ENCODE data around the gene RAB8B.
"Not testable (repeated sequence)": the region's sequence is repeated elsewhere in the genome, so short reads cannot be mapped to it uniquely, and the experiment has no call there.

RAB8B gene

DNA sequence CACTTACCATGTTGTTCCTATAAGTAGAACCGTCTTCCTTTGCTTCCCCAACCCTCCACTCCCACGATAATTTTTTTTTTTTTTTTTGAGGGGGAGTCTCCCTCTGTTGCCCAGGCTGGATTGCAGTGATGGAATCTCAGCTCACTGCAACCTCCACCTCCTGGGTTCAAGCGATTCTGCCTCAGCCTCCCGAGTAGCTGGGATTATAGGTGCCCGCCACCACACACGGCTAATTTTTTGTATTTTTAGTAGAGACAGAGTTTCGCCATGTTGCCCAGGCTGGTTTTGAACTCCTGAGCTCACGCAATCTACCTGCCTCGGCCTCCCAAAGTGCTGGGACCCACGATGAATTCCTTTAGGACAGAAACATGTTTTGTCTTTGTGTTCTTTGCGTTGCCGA is 19.4 kb downstream of the RAB8B start:
- not testable (repeated sequence) for DNase-seq (ENCODE audit: low read depth in 2 of 2)

DNA sequence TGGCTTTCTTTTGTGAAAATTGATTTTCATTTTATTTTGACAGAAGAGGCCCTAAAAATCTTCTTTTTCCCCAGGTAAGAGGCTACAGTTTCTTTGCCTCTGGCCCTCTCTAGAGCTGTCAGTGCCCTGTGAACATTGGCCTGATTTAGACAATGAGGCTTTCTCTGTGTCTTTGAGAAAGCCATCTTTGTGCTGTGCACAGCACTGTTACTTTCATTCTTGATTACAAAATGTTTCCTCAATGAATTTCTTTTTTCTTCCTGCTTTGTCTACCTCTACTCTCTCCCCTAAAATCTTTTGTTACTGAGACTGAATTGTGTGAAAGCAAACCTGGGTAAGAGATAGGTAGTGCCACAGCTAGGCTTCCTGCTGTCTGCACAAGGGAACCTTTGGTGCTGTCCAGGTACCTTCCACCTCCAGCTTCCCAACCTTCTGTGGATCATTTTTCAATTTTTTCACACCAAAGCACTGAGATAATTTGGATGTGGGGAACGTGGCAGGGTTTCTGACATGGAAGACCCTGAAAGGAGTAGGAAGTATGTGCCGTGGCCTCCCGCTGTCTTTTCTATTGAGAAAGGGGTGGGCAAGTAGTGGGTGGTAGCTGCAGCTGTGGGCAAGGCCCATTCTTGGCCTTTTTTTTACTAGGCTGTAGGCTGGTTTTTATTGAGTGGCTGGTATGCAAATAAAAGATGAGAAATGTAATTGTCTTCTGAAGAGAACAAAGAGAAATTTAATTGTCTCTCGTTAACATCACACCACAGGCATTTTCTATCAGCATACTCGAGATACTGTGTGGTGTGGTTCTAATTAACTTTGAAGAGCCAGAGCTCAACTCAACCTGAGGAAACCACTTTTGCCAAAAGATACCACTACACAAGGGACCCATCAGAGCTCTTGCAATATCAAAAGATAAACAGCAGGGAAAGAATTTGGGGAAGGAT is 21.0 kb downstream of the RAB8B start:
- DNase-seq (ENCODE audit: low read depth in 2 of 2): no peak

DNA sequence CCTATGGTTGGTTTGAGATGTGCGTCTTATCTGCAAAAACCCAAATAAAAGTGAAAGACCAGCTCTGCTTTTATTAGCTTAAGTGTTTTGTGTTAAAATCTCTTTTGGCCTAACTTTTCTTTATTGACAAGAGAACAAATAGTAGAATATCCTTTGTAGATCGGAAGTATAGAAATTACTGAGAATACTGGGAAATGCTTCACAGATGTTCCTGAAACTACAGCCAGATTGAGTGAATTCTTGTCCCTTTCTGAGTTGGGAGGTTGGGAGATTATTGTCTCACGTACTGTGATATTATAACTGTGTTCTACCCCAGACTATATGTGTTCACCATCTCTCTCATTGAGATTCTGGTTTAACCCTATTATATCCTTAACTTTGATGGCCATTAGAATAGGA is 21.7 kb downstream of the RAB8B start:
- DNase-seq (ENCODE audit: low read depth in 2 of 2): no peak

DNA sequence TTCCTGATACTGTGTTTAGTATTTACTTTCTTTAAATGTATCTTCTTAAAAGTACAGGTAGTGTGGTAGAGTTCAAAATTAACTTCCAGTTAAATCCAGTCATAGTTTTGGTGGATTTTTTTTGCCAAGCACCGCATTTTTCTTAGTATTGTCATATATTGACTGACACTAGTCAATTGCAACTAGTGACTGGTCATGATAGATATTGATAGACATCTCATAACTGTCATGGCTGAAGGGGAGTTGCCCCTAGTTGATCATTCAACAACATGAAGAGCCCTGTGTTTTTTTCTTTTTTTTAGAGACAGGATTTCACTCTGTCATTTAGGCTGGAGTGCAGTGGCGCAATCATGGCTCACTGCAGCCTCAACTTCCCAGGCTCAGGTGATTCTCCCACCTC is 22.1 kb downstream of the RAB8B start:
- no peak for DNase-seq (ENCODE audit: low read depth in 2 of 2)

DNA sequence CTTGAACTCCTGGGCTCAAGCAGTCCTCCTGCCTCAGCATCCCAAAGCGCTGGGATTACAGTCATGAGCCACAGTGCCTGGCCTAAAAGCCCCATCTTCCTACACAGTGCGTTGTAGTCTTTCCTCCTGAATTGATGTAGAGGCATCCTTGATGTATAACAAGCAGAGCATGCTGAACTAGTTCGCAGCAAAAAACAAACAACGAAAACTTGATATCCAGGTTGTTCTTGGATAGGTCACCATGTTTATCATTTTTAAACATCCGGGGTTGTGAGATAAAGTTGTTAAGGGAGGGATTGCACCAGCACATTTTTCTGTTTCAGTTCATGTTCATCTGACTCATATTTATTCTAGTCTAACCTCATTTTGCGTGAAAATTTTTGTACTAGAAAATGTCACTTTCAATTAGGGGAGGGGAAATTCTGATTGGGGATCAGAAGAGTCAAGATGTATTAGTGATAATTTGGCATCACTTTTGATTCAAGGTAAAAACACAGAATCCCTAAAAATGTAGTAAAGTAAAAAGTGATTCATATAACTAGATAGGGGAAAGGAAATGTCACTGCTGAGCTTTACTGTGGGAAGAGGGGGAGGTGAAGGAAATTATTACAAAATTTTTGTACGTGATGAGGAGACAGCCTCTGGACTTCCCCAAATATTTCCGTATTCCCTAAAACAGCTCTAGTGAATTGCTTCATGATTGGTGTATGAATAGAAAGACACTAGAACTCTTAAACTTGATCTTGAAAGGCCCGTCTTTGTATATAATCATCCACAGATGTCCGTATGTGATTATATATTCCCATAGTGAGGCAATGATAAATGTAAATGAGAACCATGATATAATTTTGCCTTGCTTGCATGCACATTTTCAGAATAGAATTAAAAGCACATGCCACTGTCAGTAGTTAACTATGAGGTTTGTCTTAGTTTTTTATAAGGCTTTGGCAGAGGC is 22.9 kb downstream of the RAB8B start:
- DNase-seq (ENCODE audit: low read depth in 2 of 2): no peak

DNA sequence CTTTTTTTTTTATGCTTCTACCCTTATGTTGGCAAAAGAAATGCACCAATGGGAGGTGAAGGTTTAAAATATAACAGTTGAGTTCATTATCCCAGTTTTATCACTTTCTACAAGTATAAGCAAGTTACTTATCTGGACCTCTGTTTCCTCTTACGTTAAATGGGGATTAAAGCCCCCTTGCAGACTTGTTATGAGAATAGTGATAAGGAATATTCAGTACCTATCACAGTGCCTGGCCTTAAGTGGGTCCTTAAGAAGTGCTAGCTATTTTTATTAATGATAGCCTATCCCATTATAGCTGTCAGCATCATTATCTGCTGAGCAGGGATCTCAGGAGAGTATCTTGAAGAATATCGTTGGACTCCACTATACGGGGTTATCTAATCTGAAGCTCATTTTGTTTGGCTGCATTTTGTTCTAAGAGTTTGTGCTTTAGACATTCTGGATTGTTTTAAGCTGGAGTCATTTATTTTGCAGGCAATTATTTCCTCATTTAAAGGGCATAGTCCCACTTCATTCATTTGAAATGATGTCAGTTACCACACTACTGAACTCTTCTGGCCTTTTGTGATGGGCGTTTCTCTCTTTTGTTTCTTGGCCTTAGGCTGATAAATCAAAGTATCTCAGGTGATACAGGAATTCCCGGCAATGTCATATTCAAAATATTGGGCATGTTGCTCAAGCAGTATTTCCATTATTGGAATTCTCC is 28.8 kb downstream of the RAB8B start:
- DNase-seq (ENCODE audit: low read depth in 2 of 2): no peak

DNA sequence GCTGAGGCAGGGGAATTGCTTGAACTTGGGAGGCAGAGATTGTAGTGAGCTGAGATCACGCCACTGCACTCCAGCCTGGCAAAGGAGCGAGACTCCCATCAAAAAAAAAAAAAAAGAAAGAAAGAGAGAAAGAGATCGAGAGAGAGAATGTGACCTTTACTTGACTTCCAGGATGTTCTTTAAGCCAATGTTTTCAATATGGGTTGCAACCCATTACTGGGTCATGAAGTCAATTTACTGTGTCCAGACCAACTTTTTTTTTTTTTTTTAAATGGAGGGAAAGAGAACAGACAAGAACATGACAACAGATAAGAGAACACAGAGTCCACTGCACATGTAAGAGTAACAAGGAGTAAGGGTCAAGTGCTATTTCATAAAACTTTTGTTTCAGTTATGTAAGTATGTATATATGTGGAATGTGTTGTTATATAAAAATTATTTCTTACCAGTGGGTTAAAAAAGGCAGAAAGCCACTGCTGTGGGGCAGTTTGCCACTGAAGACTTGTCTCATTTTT is 29.8 kb downstream of the RAB8B start:
- DNase-seq (ENCODE audit: low read depth in 2 of 2): no peak

DNA sequence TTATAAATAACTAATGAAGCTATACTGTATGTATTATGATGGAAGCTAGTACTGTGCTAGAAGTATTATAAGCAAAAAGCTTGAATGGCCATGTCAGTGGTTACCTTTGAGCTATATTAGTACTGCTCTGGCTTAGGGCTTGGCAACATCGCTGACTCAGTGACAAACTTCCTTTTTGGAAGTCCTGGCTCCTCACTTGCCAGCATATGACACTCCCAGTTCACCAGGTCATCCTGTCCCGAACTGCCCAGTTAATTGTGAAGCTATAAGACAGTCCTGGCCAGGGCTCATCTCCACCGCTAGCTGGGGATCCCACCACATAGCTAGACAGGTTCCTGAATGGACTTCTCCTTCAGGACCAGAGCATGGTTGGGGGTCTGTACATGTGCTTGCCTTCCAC is 31.9 kb downstream of the RAB8B start:
- DNase-seq (ENCODE audit: low read depth in 2 of 2): no peak

DNA sequence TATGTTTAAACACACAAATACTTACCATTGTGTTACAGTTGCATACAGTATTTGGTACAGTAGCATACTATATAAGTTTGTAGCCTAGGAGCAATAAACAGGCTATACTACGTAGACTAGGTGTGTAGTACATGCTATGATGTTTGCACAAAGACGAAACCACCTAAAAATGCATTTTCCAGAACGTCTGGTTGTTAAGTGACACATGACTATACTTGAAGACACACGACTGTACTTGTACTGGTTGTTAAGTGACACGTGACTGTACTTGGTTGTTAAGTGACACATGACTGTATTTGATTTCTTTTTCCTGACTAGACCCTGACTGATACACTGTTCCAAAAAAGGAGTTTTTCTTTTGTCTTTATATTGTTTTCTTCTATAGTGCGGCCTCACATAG is 34.1 kb downstream of the RAB8B start:
- no peak for DNase-seq (ENCODE audit: low read depth in 2 of 2)

DNA sequence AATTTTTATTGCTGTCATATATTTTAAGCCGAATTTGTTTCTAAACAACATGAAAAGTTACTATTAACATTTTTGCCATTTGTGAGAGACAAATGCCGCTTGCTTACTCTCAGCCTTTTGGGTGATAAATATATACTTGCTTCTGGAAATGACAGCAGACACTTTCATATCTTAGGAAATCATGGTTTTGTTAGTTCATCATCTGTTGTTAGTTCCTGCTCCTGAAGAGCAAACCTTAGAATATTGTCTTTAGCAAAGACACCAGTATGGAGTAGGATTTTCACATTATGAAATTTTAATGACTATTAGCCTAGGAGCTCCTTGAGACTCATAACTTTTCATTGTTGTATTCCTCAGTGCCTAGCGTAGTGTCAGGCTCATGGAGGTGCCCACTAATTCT is 36.0 kb downstream of the RAB8B start:
- no peak for DNase-seq (ENCODE audit: low read depth in 2 of 2)

DNA sequence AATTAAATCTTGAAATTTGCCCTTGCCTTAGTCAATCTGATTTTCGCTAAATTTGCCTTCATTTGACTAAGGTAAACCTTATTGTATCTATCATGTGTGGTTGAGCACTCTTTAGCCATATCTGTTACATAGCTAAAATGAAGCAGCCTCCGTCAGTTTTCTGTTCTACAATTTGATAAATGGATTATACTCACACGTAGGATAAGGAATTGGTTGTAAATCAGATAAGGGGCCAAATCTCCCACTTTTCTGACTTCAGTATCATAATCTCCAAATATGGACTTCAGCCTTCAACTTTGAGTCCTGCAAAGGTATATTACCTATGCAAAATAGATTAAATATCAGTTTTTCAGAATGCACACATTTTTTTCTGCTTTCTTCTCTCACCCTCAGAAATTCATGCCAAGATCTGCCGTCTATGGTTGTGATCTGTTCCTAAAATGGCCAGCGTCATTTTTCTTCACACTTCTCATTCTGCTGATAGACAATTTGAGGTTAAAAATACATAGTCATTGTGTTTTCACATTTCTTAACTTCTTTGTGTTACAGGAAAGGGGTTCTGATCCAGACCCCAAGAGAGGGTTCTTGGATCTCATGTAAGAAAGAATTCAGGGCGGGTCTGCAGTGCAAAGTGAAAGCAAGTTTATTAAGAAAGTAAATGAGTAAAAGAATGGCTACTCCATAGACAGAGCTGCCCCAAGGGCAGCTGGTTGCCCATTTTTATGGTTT is 36.9 kb downstream of the RAB8B start:
- no peak for DNase-seq (ENCODE audit: low read depth in 2 of 2)

DNA sequence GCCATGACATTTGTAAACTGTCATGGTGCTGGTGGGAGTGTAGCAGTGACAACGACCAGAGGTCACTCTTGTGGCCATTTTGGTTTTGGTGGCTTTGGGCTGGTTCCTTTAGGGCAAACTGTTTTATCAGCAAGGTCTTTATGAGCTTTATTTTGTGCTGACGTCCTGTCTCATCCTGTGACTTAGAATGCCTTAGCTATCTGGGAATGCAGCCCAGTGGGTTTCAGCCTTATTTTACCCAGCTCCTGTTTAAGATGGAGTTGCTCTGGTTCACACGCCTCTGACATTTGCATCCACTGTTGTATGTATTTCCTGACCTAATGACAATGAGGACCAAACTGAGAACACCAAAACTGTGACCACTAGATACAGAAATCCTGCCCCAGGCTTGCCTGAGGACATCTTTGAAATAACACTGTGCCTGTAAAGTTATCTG is 37.6 kb downstream of the RAB8B start:
- DNase-seq (ENCODE audit: low read depth in 2 of 2): no peak

DNA sequence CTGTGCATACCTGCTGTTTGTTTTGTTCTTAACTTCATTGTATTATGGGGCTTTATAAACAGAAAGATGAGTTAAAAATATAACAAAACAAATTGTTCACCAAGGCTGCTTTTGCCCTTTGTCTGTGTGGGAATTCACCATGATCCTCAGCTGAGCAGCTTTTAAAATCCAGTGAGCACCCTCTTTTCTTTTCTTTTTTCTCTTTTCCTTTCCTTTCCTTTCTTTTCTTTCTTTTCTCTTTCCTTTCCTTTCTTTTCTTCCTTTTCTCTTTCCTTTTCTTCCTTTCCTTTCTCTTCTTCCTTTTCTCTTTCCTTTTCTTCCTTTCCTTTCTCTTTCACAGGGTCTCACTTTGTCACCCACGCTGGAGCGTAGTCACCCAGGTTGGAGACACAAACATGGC is 38.3 kb downstream of the RAB8B start:
- DNase-seq (ENCODE audit: low read depth in 2 of 2): no peak

DNA sequence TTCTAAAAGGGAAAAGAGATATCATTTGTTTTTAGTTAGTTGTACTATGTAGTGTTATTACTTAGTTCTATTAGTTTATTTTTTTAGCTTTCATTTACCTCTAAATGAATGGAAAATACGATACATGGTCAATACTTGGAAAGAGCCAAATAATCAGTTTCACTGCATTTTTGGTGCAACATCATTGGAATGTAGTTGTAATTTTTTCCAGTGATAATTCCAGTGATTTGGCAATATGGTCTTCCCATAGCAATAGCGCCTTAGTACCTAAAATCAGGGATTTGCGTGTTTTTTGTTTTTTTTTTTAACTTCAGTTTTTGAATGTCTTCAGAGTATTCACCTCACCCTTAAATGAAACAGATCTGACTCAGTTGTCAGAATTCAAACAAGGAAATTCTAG is 41.8 kb downstream of the RAB8B start:
- DNase-seq (ENCODE audit: low read depth in 2 of 2): no peak

DNA sequence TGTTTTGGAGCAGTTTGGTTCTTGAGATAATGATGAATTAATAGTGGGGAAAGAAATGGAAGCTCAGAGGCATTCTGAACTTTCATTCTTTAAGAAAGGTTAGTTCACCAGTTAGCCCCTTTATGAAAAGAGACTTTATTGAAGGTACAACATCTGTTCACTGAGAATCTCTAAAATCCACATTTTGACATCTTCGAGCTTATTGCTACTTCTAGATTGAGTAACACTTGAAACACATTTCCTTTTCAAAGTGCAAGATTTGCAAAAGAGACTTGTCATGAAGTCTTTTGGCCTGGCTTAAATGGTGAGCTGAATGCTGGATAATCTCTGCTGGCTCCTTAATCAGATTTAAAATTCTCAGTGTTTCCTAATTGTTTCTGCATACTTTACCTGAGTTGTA is 42.3 kb downstream of the RAB8B start:
- no peak for DNase-seq (ENCODE audit: low read depth in 2 of 2)

DNA sequence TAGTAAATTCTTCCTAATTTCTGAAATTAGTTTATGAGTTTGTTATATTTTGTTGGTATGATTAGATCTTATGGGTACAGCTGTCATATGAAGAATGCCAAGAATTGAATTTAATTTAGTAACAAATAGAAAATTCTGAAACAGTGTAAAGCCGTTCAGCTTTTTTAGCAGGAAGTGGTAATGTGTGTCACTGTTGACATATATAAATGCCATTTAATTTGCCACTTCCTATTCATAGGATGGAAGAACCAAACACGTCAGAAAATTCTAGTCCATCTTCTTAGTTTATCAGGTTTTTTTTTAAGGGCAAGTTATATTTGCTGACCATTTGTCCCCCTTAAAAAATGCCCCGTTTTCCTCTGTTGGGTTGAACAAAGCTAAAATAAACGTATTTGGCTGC is 43.0 kb downstream of the RAB8B start:
- no peak for DNase-seq (ENCODE audit: low read depth in 2 of 2)

DNA sequence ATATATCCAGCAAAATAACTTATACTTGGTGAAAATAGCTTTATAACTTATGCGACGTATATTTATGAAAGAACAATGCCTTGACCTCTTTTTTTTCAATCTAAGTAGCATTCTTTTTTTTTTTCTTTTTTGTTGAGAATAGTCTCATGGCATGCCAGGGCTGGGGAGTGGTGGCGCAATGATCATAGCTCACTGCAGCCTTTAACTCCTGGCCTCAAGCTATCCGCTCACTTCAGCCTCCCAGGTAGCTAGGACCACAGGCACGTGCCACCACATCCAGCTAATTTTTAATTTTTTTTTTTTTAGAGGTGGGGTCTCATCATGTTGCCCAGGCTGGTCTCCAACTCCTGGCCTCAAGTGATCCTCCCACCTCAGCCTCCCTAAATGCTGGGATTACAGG is 43.5 kb downstream of the RAB8B start:
- no peak for DNase-seq (ENCODE audit: low read depth in 2 of 2)

DNA sequence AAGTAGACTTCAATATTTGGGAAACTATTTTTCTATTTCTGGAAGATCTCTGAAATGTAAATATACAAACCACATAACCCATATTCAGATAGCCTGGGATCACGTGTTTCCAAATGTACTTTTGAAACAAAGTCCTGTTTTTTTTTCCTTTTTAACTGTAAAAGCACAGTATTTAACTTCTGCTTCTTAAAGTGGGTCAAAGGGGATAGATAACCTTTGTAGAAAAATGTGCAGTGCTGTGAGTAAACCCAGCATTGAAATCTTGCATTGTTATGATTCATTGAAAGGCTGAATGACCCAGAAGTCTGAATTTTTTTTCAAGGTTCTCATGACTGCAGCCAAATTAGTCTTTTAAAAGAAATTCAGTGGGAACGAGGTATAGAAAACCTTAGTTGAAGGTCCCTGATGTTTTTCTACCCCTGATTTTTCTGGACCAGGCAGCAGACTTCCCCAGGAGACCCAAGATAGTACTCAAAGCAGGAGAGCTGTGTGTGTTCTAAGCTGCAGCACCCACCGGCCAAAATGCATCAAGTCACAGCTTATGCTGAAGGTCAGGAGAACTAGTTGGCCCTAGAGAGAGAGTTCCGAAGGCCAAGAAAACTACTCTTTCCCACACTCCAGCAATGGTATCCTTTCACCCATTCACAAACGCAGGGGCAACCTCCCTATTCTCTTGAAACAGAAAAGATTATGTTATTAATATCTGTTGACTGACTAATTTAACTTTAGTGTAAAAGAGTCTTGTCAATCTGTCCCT is 44.4 kb downstream of the RAB8B start:
- no peak for DNase-seq (ENCODE audit: low read depth in 2 of 2)

DNA sequence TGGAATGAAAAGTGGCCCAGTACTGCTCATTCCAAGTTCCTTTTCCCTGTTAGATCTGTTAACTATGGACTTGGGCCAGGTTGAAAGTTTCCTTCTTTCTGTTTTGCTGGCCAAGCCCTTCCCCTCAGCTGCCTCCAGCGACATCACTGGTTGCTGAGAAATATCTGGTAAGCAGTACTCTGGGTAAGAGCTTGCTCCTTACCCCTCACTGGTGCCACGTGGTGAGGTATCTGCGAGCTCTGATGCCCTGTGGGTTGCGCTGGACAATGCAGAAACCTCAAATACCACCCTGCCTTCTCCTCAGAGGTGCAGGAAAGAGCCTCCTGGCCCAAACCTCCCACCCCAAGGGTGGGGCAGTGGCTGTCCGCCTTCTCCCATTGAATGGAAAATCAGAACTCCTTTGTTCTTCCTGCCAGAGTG is 45.1 kb downstream of the RAB8B start:
- no peak for DNase-seq (ENCODE audit: low read depth in 2 of 2)

DNA sequence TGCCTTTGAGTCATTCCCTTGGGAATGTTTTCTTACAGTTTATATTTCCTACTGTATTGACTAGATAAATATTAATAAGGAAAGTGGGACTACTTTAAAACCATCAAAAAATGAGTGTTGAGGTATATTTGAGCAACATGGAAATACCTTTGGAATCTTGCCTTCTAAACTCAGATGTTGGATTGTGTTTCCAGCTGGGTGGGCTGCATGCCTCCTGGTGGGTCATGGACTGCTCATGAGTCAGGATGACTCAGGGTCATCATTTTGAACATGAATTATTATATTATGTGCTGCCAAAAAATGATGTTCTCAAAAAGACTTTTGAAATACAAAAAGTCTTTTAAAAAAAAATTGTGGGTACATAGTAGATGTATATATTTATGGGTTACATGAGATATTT is 46.9 kb downstream of the RAB8B start:
- no peak for DNase-seq (ENCODE audit: low read depth in 2 of 2)
